Neural cell (in vitro differentiated cells): ENCODE data around the gene ZBTB9. TPM values are rescaled to one million over a fixed set of nuclear protein-coding genes. Genes with fewer than 3 reads are reported as not detected.

Source experiments
- H2AFZ ChIP-seq: fragments of 200-600, 300-800 bp; sonication (generic), shearing (Covaris generic); 2 replicates; pipeline ENCODE4 v1.6.0; 2014; ENCODE audit warnings: low read depth, mild to moderate bottlenecking, antibody characterized with exemption, low read length, moderate library complexity
- H3F3A ChIP-seq: fragments of 200-600 bp; shearing (Covaris generic); 2 replicates; pipeline ENCODE4 v1.6.1; 2016; ENCODE audit warnings: mild to moderate bottlenecking, moderate library complexity, mixed read lengths, antibody characterized with exemption, low read length; ENCODE audit not compliant: insufficient read depth, poor library complexity, severe bottlenecking
- H3K27ac ChIP-seq: fragments of 200-600, 300-800 bp; sonication (generic), shearing (Covaris generic); 2 replicates; pipeline ENCODE4 v1.5.1; 2014; ENCODE audit warnings: mild to moderate bottlenecking, low read length, moderate library complexity
- H3K27me3 ChIP-seq: fragments of 300-800, 200-600 bp; sonication (generic), shearing (Covaris generic); 2 replicates; pipeline ENCODE4 v1.6.0; 2014; ENCODE audit warnings: mild to moderate bottlenecking, low read depth, low read length, moderate library complexity; ENCODE audit not compliant: insufficient read depth
- H3K36me3 ChIP-seq: fragments of 300-800, 200-600 bp; sonication (generic), shearing (Covaris generic); 2 replicates; pipeline ENCODE4 v1.5.1; 2014; ENCODE audit warnings: mild to moderate bottlenecking, antibody characterized with exemption, low read length, moderate library complexity; ENCODE audit not compliant: insufficient read depth
- H3K4me2 ChIP-seq: fragments of 300-800, 200-600 bp; sonication (generic), shearing (Covaris generic); 2 replicates; pipeline ENCODE4 v1.6.0; 2014; ENCODE audit warnings: mild to moderate bottlenecking, low read length
- H3K4me3 ChIP-seq: fragments of 300-800, 200-600 bp; sonication (generic), shearing (Covaris generic); 2 replicates; pipeline ENCODE4 v1.5.1; 2014; ENCODE audit warnings: mild to moderate bottlenecking, low read length, moderate library complexity
- H3K79me2 ChIP-seq: fragments of 200-600 bp; shearing (Covaris generic); replicated peaks from 2 replicates; pipeline ENCODE4 v1.6.0; 2014; ENCODE audit warnings: mild to moderate bottlenecking, low read length, moderate library complexity; ENCODE audit not compliant: insufficient read depth
- H3K9ac ChIP-seq: fragments of 300-800, 200-600 bp; sonication (generic), shearing (Covaris generic); 2 replicates; pipeline ENCODE4 v1.6.1; 2016; ENCODE audit warnings: mild to moderate bottlenecking, low read length, mixed read lengths
- H3K9me2 ChIP-seq: fragments of 200-600 bp; shearing (Covaris generic); 2 replicates; pipeline ENCODE4 v1.6.1; 2016; ENCODE audit warnings: mild to moderate bottlenecking, low read length, mixed read lengths; ENCODE audit not compliant: insufficient read depth
- H3K9me3 ChIP-seq: fragments of 200-600, 300-800 bp; sonication (generic), shearing (Covaris generic); 2 replicates; pipeline ENCODE4 v1.6.1; 2016; ENCODE audit warnings: mild to moderate bottlenecking, mixed run types, low read length, moderate library complexity, mixed read lengths
- H4K20me1 ChIP-seq: fragments of 200-600 bp; shearing (Covaris generic); 2 replicates; pipeline ENCODE4 v1.6.1; 2016; ENCODE audit warnings: mild to moderate bottlenecking, mixed run types; ENCODE audit not compliant: insufficient read depth
- CTCF ChIP-seq: fragments of 450-650 bp; IDR thresholded peaks from 2 replicates; pipeline ENCODE4 v1.5.1; 2014; ENCODE audit warnings: antibody characterized with exemption, mild to moderate bottlenecking, moderate library complexity; ENCODE audit not compliant: poor library complexity, severe bottlenecking
- EP300 ChIP-seq: fragments of 450-650 bp; conservative IDR thresholded peaks from 2 replicates; pipeline ENCODE4 v1.6.1; 2014; ENCODE audit warnings: antibody characterized with exemption, mild to moderate bottlenecking, moderate library complexity; ENCODE audit not compliant: poor library complexity, severe bottlenecking
- EZH2 ChIP-seq: fragments of 200-600, 300-800 bp; shearing (Covaris generic), sonication (generic); IDR thresholded peaks from 2 replicates; pipeline ENCODE4 v1.6.1; 2014; ENCODE audit warnings: antibody characterized with exemption, low read length, borderline replicate concordance, mild to moderate bottlenecking; ENCODE audit not compliant: insufficient read depth, poor library complexity, severe bottlenecking
- MXI1 ChIP-seq: fragments of 450-650 bp; conservative IDR thresholded peaks from 2 replicates; pipeline ENCODE4 v1.6.1; 2014; ENCODE audit warnings: antibody characterized with exemption, mild to moderate bottlenecking; ENCODE audit not compliant: poor library complexity, severe bottlenecking
- POLR2AphosphoS5 ChIP-seq: IDR thresholded peaks from 2 replicates; pipeline ENCODE4 v1.6.1; 2012
- RAD21 ChIP-seq: fragments of 450-650 bp; conservative IDR thresholded peaks from 2 replicates; pipeline ENCODE4 v1.6.1; 2014; ENCODE audit warnings: antibody characterized with exemption, mild to moderate bottlenecking, moderate library complexity
- REST ChIP-seq: IDR thresholded peaks from 2 replicates; pipeline ENCODE4 v1.6.1; 2012; ENCODE audit warnings: borderline replicate concordance
- SMC3 ChIP-seq: fragments of 450-650 bp; conservative IDR thresholded peaks from 2 replicates; pipeline ENCODE4 v1.6.1; 2014; ENCODE audit warnings: antibody characterized with exemption, mild to moderate bottlenecking, moderate library complexity; ENCODE audit not compliant: poor library complexity
- TAF1 ChIP-seq: IDR thresholded peaks from 2 replicates; pipeline ENCODE4 v1.6.1; 2012; ENCODE audit warnings: low read depth
- polyA plus RNA-seq: library from polyadenylated mRNA; depleted of rRNA; stranded (reverse); fragments of >200 nt; gene quantifications from 2 replicates; pipeline ENCODE4 v1.2.3, GENCODE V29; 2014

ZBTB9 gene
- polyA plus RNA-seq, 1 donor from 2014 or later = 7.7 TPM

- H3K9ac ChIP-seq = no peak overlapping the region
- H3K36me3 ChIP-seq = no peaks in the 10 kb centered on the region
- no peak overlapping the region for H3K4me3 ChIP-seq
- peaks cover 20% of the 10 kb centered on the region for H3K79me2 ChIP-seq
- no peak overlapping the region for H2AFZ ChIP-seq
- H3K4me2 ChIP-seq = no peak overlapping the region
- H4K20me1 ChIP-seq = no peaks in the 10 kb centered on the region
- TF ChIP-seq EP300 = no peak
- no peak for TF ChIP-seq MXI1
- no peak for TF ChIP-seq POLR2AphosphoS5
- TF ChIP-seq TAF1 = no peak
- TF ChIP-seq RAD21 = no peak
- no peak for TF ChIP-seq EZH2
- no peak for TF ChIP-seq SMC3
- TF ChIP-seq CTCF = no peak
- TF ChIP-seq REST = no peak
- no peaks in the 10 kb centered on the region for H3F3A ChIP-seq
- H3K27ac ChIP-seq = no peak overlapping the region
- no peaks in the 10 kb centered on the region for H3K9me3 ChIP-seq
- H3K27me3 ChIP-seq = no peaks in the 10 kb centered on the region
- H3K9me2 ChIP-seq = no peaks in the 10 kb centered on the region
Observed at GRCh38 chr6:33456156-33456555, 1.8 kb downstream of the ZBTB9 start.

GRCh38 chr6:33458676-33459075 is 4.3 kb downstream of the ZBTB9 start:
- Histone ChIP-seq H3K9me3 (no peaks in the 10 kb centered on the region), H3K9ac (no peak overlapping the region), H3K4me3 (no peak overlapping the region), H3K4me2 (no peak overlapping the region), H3K79me2 (peaks cover 17% of the 10 kb centered on the region), H3K27ac (no peak overlapping the region), H4K20me1 (no peaks in the 10 kb centered on the region), H3K36me3 (no peaks in the 10 kb centered on the region), H3K27me3 (no peaks in the 10 kb centered on the region), H3K9me2 (no peaks in the 10 kb centered on the region), H3F3A (no peaks in the 10 kb centered on the region), H2AFZ (no peak overlapping the region)
- no peak for TF ChIP-seq EZH2
- no peak for TF ChIP-seq POLR2AphosphoS5
- no peak for TF ChIP-seq REST
- no peak for TF ChIP-seq RAD21
- no peak for TF ChIP-seq TAF1
- no peak for TF ChIP-seq CTCF
- no peak for TF ChIP-seq SMC3
- no peak for TF ChIP-seq MXI1
- no peak for TF ChIP-seq EP300
